Measurements from ENCODE around the gene SUGP1. TPM values are rescaled to one million over a fixed set of nuclear protein-coding genes. Genes with fewer than 3 reads are reported as not detected.
A peak's percentile ranks its signal among the peaks of the same experiment; 100 is the strongest.

The SUGP1 gene
- total and polyA plus RNA-seq, 2 of the 13 experiments (the other 11 are each of a cell fraction or from before 2014, with no cell fraction given) = 21.6 to 25.9 TPM

- no peak for TF ChIP-seq ZNF605 (CRISPR knock-in tag; IDR thresholded peaks at IDR 0.05)
- TF ChIP-seq ZNF101 (CRISPR knock-in tag; IDR thresholded peaks at IDR 0.05; ENCODE audit: borderline replicate concordance, low read depth) = no peak
- TF ChIP-seq ZNF552 (CRISPR knock-in tag; IDR thresholded peaks at IDR 0.05; ENCODE audit: borderline replicate concordance) = no peak
- TF ChIP-seq HMGXB4 (CRISPR knock-in tag; IDR thresholded peaks at IDR 0.05; ENCODE audit: borderline replicate concordance in 1 of 2, low read depth in 1 of 2) = peak; percentile 56 to 77; a peak in 3 of 4 replicates
- 0 out of 2 replicates have a peak, but pooled peaks have one; percentile 29 for TF ChIP-seq SP4 (CRISPR knock-in tag; IDR thresholded peaks at IDR 0.05)
- TF ChIP-seq TEF (CRISPR knock-in tag; IDR thresholded peaks at IDR 0.05) = no peak
- TF ChIP-seq SRF (IDR thresholded peaks at IDR 0.05; ENCODE audit: low read depth, low read length) = peak; percentile 96
- no peak for TF ChIP-seq SMYD3 (CRISPR knock-in tag; IDR thresholded peaks at IDR 0.05)
- TF ChIP-seq ARNT (IDR thresholded peaks at IDR 0.05) = no peak
- TF ChIP-seq CEBPZ (IDR thresholded peaks at IDR 0.05; ENCODE audit: low read length) = no peak
- TF ChIP-seq CEBPG (CRISPR knock-in tag; IDR thresholded peaks at IDR 0.05) = no peak
- TF ChIP-seq ZBTB34 (CRISPR knock-in tag; IDR thresholded peaks at IDR 0.05) = no peak
- TF ChIP-seq ZMYM2 (CRISPR knock-in tag; IDR thresholded peaks at IDR 0.05) = peak; percentile 53; the same call in 1 of the 2 replicates
- peak; percentile 47 for TF ChIP-seq ZNF687 (CRISPR knock-in tag; IDR thresholded peaks at IDR 0.05)
- no peak for TF ChIP-seq NBN (conservative IDR thresholded peaks at IDR 0.05)
- no peak for TF ChIP-seq SYNCRIP (IDR thresholded peaks at IDR 0.05; ENCODE audit: insufficient read depth, low read depth, low read length)
- no peak for TF ChIP-seq PBX2 (CRISPR knock-in tag; IDR thresholded peaks at IDR 0.05)
Measured at GRCh38 chr19:19361075-19361594, 40.8 kb upstream of the SUGP1 start (continued).
